Measurements from ENCODE around the gene SMC3. TPM values are rescaled to one million over a fixed set of nuclear protein-coding genes. Genes with fewer than 3 reads are reported as not detected.
"Not testable (repeated sequence)": the region's sequence is repeated elsewhere in the genome, so short reads cannot be mapped to it uniquely, and the experiment has no call there.

Gene SMC3
- total and polyA plus RNA-seq, 12 donors, result 10.0 to 38.8 (median 21.5) TPM

DNA sequence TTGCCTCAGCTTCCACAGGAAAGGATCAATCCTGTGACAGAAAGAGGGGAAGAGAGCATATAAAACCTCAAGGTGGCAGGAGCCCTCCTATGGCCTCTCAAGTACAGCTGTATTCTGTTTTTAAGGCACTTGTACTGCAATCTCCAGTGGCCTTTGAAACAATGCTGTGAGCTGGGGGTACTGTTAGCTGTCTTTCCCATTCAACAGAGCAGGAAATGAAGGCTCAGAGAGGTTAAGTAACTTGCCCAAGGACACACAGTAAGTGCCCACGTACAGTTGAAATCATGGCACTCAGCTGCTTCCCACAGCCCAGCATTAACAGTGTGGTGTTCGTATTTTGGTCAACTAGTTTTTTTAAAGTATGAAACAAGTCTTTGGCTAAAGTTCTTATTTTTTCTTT, 35.8 kb upstream of the SMC3 start:
- no peaks in the 10 kb centered on the region for H3K4me1 ChIP-seq (replicated peaks in 1 of 2)
- no peak overlapping the region for H3K4me3 ChIP-seq
- no peak for DNase-seq
- no peaks in the 10 kb centered on the region for H3K36me3 ChIP-seq (replicated peaks in 1 of 2)
- 78 to 81% (median 80%) methylated on average over 2 of the region's 2 CpGs for WGBS, 4 donors
- H3K27me3 ChIP-seq, result no peaks in the 10 kb centered on the region
- H3K9me3 ChIP-seq (replicated peaks in 1 of 3), result no peaks in the 10 kb centered on the region
- no peak overlapping the region for H3K27ac ChIP-seq
- intact Hi-C loops (cut with DNase I), result no loop called here
- no peak for TF ChIP-seq POLR2A (IDR thresholded peaks at IDR 0.05)
- TF ChIP-seq, protein P1, sequence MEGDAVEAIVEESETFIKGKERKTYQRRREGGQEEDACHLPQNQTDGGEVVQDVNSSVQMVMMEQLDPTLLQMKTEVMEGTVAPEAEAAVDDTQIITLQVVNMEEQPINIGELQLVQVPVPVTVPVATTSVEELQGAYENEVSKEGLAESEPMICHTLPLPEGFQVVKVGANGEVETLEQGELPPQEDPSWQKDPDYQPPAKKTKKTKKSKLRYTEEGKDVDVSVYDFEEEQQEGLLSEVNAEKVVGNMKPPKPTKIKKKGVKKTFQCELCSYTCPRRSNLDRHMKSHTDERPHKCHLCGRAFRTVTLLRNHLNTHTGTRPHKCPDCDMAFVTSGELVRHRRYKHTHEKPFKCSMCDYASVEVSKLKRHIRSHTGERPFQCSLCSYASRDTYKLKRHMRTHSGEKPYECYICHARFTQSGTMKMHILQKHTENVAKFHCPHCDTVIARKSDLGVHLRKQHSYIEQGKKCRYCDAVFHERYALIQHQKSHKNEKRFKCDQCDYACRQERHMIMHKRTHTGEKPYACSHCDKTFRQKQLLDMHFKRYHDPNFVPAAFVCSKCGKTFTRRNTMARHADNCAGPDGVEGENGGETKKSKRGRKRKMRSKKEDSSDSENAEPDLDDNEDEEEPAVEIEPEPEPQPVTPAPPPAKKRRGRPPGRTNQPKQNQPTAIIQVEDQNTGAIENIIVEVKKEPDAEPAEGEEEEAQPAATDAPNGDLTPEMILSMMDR (IDR thresholded peaks at IDR 0.05), result no peak

GRCh38 chr10:110532628-110533027, 34.9 kb upstream of the SMC3 start:
- intact Hi-C loops (cut with DNase I); H3K4me1 ChIP-seq (replicated peaks in 1 of 2): not testable (repeated sequence)

DNA sequence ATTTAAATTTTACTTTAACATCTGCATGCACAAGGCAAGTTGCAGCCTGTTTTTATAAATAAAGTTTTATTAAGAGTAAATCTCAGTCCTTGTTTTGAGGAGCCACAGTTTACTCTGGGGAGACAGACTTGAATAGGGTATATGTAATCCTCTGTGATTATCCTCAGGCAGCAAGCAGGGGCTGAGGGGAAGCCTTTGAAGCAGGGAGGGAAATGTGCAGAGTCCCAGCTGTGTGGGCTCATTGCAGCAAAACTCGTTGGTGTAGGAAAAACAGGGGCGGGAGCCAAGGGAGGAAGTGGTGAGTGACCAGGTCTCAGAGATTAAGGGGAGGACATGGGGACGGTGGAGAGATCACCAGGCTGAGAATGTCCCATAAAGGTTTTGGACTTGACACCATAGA, 34.3 kb upstream of the SMC3 start:
- intact Hi-C loops (cut with DNase I), result no loop called here
- TF ChIP-seq, protein P1 (IDR thresholded peaks at IDR 0.05), result no peak
- TF ChIP-seq POLR2A (IDR thresholded peaks at IDR 0.05), result no peak
- Histone ChIP-seq H3K9me3 (replicated peaks in 1 of 3) (no peaks in the 10 kb centered on the region), H3K27me3 (no peaks in the 10 kb centered on the region), H3K4me3 (no peak overlapping the region), H3K36me3 (replicated peaks in 1 of 2) (no peaks in the 10 kb centered on the region), H3K27ac (no peak overlapping the region), H3K4me1 (replicated peaks in 1 of 2) (no peaks in the 10 kb centered on the region)
- DNase-seq, result no peak
- 38 to 57% (median 47%) methylated on average over 3 of the region's 3 CpGs for WGBS, 4 donors

More at GRCh38 chr10:110532628-110533027, 34.9 kb upstream of the SMC3 start:
- H3K27ac ChIP-seq; H3K27me3 ChIP-seq; H3K4me3 ChIP-seq; DNase-seq; H3K9me3 ChIP-seq (replicated peaks in 1 of 3); H3K36me3 ChIP-seq (replicated peaks in 1 of 2): not testable (repeated sequence)
- WGBS, 4 donors, result 61 to 76% (median 66%) methylated on average over 4 of the region's 4 CpGs

DNA sequence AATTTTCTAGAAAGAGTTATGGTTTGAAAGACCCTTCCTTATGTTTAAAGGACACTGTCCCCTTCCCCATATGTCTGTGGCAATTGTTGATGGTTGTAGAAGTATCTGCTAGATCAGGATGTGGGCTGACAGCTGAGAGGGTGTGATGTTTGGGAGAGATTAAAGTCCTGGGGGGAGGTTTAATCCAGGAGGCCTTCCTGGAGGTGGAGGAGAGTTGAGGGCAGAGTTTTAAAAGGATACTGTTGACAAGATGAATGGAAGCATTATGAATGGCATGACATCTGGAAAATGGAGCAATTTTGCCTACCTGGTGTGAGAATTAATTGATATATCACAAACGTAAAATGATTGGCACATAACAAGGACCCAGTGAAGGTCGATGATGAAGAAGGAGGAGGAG, 32.9 kb upstream of the SMC3 start:
- no peak for DNase-seq
- WGBS, 4 donors, result 53 to 78% (median 58%) methylated on average over 2 of the region's 2 CpGs
- no peaks in the 10 kb centered on the region for H3K9me3 ChIP-seq (replicated peaks in 1 of 3)
- H3K27ac ChIP-seq, result no peak overlapping the region
- H3K36me3 ChIP-seq (replicated peaks in 1 of 2), result no peaks in the 10 kb centered on the region
- no peaks in the 10 kb centered on the region for H3K4me1 ChIP-seq (replicated peaks in 1 of 2)
- TF ChIP-seq, protein P1 (IDR thresholded peaks at IDR 0.05), result no peak
- no peak for TF ChIP-seq POLR2A (IDR thresholded peaks at IDR 0.05)
- no peak overlapping the region for H3K4me3 ChIP-seq
- H3K27me3 ChIP-seq, result no peaks in the 10 kb centered on the region
- intact Hi-C loops (cut with DNase I), result no loop called here
